HG03342 (cell line): ENCODE results near the gene CSNK1D.

ENCODE experiments used
- ATAC-seq: cut with Tn5 transposase; IDR thresholded peaks from one replicate; pipeline ENCODE4 v1.9.1; 2021; ENCODE audit warnings: mild to moderate bottlenecking, moderate library complexity; ENCODE audit not compliant: unreplicated experiment

Gene CSNK1D

DNA sequence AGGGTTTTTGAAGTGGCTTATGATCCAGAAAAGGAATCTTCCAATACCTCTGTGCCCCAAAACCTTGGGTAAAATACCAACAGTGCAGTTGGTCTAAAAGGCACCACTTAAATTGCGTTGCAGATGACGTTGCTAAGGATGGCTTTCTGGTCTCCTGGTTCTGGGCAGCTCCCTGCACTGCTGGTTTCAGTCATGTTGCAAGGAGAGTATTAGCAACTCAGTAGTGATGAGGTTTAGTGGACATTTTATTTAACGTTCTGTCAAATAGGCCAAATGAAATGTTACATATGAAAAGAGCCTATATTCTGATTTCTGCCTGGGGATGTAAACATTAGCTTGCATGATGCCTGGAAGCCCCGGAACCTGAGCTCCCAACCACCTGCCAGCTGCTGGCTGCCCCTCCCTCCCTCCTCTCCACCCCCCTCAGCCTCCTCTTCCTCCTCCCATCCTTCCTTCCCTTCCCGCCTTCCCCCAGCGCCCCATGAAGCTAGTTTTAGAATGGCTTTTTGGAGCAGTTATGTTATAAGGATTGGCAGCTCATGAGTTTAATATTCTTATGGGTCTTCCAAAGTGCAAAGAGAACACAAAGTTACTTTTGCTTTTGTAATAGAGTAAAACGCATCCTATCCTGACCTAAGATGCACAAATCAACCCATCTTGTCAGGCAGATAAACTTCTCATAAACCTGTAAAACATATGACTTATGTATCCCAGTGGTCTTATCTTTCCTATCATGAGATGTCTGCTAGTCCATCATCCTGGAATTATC is 23.2 kb upstream of the CSNK1D start:
- no peak for ATAC-seq

DNA sequence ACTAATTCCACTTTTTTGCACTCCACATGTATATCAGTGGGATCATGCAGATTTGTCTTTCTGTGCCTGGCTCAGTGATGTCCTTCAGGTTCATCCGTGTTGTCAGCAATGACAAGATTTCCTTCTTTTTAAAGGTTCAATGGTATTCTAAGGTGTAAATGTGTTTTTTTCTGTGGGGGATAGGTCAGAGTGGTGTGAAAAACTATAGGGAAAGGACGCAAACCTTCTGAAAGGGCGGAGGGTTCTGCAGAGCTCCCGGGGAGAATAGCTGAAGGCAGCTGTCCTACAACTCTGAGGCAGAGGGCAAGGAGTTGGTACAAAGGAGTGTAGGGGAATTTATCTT is 21.9 kb upstream of the CSNK1D start:
- no peak for ATAC-seq

DNA sequence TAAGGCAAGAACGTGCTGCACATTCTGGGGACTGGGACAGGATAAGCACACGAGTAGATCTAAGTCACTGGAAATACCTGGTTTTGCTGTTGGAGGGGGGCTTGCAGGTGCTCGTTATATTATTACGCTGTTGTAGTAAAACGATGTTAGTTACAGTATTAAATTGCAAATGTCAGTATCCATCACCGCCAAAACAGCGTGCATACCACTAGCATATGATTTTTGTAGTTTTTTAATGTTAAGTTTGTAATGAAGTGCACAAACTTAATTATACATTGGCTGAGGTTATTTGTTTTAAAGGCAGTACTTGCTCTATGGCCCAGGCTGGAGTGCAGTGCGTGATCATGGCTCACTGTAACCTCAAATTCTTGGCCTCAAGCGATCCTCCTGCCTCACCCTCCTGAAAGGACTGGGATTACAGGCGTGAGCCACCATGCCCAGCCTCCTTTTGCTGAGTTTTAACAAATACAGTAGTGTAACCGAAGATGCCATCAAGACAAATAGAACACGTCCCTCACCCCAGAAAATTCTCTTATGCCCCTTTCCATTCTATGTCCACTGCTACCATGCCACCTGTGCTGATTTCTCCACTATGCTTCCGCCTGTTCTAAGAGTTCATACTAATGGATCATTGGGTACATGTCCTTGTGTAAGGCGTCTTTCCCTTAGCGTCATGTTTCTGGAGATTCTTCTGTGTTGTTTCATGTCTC is 20.7 kb upstream of the CSNK1D start:
- no peak for ATAC-seq

DNA sequence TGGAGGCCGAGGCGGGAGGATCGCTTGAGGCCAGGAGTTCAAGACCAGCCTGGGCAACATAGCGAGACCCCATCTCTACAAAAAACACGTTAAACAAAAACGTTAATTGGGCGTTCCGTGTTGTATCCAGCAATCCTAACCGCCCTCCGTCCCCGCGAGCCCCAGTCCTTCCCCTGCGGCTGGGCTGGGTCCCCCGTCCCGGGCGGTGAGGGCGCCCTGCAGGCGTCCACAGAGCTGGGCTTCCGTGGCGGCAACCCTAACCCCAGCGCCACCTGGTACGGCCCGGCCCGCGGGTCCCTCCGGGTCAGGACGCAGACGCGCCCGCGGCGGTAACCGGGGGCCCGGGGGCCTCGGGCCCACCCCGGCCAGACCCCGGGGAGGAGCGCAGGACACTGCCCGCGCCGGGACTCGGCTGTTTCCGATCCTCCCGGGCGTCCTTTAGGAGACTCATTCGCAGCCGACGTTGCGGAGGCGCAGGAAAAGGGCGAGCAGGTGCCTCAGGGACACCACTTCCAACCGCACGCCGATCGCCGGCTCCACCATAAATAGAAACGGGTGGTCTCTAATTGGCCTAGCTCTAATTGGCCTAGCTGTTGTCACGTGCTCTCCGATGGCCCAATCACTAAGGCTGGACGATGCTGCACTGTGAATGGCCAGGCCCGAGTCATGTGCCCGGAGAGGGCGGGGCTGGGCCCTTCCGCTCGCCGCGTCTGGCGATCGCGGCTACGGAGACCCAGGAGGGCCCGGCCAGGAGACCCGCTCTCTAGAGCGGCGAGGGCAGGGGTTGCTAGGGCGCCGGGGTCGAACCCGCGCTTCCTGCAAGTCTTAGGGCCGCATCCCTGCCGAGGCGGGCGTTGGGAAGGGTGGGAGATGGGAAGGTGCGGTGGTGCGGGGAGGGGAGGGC is 19.0 kb upstream of the CSNK1D start:
- peak; percentile 95 for ATAC-seq

DNA sequence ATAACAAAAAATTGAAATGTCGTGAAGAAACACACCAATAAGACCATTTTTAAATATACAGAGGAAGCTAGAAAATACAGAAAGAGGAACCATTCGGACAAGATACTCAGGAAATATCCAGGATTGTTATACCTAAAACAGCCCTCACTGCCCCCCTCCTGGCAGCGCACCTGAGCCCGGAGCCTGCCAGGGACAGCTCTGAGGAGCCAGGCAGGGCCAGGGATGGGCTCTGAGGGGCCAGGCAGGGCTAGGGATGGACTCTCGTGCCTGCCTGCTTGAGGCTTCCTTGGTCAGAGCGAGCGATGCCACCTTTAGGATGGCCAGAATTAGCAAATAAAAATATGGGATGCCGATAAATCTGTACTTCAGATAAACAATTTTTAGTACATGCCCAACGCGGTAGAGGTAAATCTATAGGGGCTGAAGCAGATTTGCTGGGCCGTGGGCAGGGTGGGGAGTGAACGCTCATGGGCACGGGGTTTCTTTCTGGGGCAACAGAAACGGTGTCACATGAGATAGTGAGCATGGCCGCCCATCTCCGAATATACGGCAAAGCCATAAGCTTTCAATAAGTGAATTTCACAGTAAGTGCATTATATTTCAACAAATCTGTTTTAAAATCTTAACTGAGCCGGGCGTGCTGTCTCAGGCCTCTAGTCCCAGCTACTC is 18.2 kb upstream of the CSNK1D start:
- no peak for ATAC-seq

DNA sequence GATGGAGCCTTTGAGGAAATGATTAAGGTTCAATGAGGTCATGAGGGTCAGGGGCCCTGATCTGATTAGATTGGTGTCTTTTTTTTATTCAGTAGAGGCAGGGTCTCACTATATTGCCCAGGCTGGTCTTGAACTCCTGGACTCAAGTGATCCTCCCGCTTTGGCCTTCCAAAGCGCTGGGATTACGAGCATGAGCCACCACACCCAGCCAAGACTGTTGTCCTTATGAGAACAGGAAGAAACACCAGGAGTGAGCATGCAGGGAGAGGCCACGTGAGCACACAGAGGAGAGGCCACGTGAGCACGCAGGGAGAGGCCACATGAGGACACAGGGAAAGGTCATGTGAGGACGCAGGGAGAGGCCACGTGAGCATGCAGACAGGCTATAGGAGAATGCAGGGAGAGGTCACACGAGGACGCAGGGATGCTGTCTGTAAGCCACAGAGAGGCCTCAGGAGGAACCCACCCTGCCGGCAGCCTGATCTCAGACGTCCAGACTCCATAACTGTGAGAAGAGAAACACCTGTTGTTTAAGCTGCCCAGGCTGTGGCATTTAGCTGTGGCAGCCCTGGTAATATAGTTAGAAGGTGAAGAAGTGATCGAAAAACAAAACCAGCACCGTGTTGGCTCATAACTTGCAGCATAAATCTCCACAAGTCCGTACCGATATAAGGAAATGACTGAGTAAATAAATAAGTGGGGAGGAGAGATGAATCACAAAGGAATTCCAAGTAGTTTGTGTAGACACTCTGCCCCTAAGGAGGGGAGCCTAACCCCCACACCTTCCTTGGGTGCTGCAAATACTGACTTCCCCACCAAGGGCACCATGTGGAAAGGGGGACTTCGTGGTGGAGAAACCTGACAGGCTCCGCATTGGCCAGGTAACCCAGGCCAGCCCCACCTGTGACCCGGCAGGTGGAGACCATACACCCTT is 14.6 kb upstream of the CSNK1D start:
- no peak for ATAC-seq

DNA sequence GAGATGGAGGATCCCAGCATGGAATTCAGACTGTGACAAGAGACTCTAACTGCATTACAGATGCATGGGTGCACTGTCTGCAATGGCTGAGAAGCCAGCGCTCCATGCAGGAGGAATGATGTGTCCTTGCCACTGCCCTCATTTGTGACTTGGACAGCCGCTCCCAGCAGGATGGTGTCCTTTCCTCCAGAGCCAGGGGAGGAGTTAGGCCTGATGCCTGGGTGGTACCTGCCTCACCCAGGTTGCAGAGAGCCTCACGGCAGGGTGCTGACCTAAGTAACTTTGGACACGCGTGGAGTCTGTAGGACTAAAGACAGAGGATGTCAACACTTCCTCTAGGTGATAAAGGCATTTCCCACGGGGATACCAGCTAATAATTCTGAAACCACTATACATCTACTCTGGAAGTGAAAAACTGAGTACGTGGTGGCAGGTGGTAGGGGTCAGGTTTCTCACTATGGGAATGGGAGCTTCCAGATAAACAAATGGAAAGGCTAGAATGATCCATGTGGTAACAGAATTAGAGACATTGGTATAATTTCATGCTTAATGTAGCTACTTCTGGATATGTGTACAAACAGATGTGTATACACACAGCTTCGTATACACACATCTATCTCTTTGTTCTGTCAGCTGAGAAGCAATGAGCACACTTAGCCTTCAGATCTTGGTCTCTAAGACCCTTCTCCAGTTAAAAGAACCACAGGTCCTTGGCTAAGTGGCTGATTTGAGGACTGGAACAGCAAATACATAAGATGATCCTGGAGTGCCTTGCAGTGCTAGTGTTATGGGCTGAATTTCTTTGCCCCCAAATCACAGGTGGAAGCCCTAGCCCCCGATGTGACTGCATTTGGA is 13.7 kb upstream of the CSNK1D start:
- no peak for ATAC-seq

DNA sequence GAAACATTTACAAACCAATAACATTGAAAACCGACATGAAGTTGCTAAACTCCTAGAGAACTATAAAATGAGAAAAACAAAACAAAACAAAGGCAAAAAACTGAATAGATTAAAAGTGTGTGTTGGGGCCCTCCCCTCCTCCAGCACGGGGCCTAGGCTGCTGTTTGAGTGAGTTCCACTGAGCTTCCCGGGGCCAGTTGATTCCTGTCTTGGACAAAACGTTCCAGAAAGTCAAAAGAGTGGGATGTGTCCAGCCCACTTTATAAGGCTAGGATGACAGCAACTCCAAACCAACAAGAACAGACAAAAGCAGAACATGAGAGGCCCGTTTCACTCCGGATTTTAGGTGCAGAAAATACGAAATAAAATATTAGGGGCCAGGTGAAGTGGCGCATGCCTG is 11.6 kb upstream of the CSNK1D start:
- no peak for ATAC-seq

DNA sequence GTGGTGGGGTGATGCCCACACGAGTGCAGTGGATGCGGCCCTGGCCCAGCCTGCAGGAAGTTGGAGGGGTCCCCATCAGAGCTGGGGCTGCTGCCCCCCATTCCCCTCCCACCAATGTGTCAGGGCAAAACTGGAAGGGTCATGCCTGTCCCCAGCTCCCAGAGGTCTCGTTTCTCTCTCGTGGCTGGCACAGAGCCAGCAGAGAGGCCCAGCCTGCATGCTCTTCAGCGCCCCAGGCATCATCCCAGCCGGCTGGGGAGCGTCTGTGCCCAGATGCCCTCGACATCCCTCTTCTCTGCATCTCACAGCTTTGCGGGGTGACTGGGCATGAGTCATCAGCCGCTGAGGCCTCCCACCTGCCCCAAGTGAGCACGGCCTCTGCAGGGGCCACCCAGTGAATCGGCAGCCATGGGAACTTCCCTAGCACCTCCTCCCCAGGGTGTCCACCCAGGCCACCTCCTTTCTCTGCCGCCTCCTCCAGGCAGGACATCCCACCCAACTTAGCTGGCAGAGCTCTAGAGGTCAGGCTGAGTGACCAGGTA is 9.8 kb upstream of the CSNK1D start:
- no peak for ATAC-seq

DNA sequence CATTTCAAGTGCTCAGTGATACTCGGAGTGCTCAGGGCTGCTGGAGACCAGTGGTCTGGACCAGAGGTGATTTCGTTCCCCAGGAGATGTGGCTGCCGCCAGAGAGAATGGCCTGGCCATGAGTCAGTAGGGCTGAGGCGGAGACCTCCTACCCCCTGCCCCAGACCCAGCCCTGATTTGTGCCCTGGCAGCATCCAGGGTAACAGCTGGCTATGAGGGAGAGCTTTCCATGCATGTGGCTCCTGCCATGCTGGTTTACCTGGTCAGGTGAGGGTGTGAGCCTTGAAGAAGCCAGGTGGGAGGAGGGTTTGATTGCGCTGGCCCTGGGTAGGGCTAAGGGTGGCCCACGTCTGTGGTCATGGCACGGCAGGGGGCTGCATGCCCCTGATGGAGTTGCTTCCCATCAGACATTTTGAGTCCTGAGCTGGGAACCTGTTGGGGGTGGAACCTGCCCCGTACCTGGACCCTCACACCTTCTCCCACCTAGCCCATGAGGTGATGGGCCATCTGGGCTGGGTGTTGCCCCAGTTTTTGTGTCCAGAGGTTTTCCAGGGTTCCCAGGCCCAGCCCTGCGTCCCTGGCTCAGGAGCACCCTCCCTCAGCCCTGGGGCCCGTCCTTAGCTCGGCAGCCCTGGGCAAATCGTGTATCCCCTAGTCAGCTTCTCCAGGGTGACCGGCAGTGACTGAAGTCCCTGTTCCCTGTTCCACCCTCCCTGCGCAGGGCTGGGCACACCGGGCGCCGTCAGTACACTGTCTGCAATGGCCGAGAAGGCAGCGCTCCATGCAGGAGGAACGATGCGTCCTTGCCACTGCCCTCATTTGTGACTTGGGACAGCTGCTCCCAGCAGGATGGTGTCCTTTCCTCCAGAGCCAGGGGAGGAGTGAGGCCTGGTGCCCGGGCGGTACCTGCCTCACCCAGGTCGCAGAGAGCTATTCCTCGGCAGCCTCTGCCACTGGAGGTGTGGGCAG is 9.0 kb upstream of the CSNK1D start:
- ATAC-seq = no peak

DNA sequence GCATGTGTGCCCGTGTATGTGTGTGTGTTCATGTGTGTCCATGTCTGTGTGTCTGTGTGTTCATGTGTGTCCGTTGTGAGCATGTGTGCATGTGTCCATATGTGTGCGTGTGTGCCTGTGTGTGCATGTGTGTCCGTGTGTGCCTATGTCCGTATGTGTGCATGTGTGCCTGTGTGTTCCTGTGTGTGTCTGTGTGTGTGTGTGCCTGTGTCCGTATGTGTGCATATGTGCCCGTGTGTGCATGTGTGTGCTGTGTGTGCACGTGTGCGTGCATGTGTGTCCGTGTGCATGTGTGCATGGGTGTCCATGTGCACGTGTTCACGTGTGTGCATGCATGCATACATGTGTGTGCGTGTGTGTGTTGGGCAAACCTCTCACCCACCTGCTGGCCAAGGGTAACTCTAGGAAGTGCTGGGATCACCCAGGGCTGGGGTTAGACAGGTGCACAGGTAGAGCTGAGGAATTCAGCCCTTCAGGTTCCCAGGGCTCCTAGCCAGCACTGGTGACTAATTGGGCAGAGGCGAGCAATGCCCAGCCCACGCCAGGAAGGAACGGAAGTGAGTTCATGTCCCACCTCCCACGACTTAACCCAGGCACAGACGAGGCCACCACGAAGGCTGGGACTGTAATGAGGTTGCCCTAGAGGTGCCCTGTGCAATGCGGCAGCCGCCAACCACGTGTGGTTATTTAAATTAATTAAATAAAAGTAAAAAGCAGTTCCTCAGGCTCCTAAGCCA is 8.2 kb upstream of the CSNK1D start:
- no peak for ATAC-seq

DNA sequence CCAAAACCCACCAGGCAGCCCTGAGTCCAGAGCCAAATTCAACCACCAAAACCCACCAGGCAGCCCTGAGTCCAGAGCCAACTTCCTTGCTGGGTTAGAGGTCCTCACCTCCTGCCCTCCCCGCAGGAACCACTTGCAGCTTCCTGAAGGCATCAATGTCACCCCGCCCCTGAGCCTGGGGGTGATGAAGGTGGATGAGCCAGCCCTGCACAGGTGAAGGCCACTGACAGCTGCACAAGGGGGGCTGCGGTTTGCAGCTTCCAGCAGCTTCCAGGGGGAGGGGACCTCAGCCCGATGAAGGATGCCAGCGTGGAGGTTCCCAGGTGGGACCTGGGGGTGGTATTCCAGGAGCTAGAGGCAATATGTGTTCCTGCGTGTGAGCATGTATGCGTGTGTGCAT is 7.6 kb upstream of the CSNK1D start:
- no peak for ATAC-seq

DNA sequence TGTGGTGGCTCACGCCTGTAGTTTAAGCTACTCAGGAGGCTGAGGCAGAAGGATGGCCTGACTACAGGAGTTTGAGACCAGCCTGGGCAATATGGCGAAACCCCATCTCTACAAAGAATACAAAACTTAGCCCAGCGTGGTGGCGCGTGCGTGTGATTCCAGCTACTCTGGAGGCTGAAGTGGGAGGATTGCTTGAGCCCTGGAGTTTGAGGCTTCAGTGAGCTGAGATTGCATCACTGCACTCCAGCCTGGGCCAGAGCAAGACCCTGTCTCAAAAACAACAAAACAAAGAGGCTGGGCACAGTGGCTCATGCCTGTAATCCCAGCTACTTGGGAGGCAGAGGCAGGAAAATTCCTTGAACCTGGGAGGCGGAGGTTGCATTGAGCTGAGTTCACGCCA is 7.0 kb upstream of the CSNK1D start:
- ATAC-seq = no peak

DNA sequence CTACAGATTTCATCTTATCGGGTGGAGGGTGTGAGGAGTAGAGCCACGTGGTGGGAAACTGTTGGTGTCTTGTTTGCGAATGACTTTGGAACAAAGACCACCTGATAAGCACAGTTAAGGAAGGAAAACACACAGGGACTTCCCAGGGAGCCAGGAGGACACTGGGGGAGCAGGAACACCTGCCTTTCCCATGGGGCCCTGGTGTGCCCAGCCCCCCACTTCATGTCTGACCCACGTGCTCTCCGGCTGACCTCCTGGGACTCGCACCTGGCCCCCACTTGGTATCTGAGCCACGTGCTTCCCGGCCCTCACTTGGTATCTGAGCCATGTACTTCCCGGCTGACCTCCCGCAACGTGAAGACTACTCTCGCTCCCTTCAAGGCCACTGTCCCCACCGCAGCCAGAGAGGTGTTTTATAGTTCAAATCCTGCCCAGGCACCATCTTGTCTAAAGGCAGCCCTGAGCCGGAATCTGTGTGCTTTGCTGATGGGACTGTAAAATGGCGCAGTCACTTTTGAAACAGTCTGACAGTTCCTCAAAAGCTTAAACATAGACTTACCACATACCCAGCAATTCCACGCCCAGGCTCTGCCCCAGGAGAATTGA is 5.4 kb upstream of the CSNK1D start:
- ATAC-seq = no peak

DNA sequence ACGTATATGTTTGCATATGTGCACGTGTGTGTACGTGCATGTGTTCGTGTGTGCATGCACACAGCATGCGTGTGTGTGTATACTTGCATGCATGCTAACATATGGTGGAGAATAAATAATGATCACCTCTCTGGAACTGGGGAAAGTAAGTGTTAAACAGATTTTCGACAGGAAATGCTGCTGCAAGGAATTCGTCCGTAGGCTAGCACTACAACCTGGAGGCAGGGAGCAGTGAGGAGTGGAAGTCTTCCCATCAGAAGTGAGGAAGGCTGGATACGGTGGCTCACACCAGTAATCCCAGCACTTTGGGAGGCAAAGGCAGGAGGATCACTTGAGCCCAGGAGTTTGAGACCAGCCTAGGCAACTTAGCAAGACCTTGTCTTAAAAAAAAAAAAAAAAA is 4.8 kb upstream of the CSNK1D start:
- ATAC-seq = no peak

DNA sequence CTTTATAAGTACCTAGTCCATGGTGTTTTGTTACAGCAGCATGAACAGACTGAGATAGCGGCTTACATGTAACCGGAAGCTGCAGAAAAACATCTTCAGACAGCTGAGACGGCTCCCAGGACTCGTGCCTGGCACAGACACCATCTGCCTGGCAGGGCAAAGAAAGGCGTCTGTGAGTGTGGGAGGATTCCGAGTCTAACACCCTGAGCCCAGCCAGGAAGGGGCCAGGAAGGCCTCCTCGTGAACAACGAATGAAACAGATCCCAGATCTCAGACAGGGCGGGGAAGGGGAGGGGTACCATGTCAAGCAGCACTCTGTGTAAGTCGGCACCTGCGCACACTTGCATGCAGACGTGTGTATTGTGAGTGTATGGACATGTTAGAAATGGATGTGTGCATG is 4.4 kb upstream of the CSNK1D start:
- ATAC-seq = no peak

DNA sequence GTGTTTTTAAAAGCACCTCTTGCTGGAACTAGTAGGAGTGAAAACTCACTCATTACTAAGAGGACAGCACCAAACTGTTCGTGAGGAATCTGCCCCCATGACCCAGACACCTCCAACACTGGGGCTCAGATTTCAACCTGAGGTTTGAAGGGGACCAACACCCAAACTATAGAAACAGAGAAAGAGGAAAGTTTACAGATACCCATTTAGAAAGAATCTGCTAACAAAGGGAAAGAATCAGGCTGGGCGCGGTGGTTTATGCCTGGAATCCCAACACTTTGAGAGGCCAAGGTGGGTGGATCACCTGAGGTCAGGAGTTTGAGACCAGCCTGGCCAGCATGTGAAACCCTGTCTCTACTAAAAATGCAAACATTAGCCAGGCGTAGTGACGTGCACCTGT is 3.4 kb upstream of the CSNK1D start:
- no peak for ATAC-seq
